CD4-positive, alpha-beta T cell treated with Interleukin-15 for 1 hour (primary cell): ENCODE results near the gene PRR36.
"Not testable (repeated sequence)": the region's sequence is repeated elsewhere in the genome, so short reads cannot be mapped to it uniquely, and the experiment has no call there.

Experiments used
- DNase-seq: peaks from one replicate; pipeline ENCODE4 v3.0.0-alpha.2; 2020

Gene PRR36

GRCh38 chr19:7897292-7897691 lies 23.1 kb upstream of the PRR36 start:
- DNase-seq: no peak

GRCh38 chr19:7895565-7895964 lies 21.4 kb upstream of the PRR36 start:
- DNase-seq: no peak

- no peak for DNase-seq
Observed at GRCh38 chr19:7894612-7895309, 20.6 kb upstream of the PRR36 start.

GRCh38 chr19:7893362-7894101 lies 19.3 kb upstream of the PRR36 start:
- DNase-seq: not testable (repeated sequence)

GRCh38 chr19:7888826-7889217 lies 14.6 kb upstream of the PRR36 start:
- no peak for DNase-seq

GRCh38 chr19:7888145-7888825 lies 14.1 kb upstream of the PRR36 start, which contains the start of gene LRRC8E:
TSS of gene LRRC8E (plus strand) at chr19:7888510. CDS start at chr19:7895604, 7,094 bp downstream.
- no peak for DNase-seq

GRCh38 chr19:7887408-7888144 lies 13.4 kb upstream of the PRR36 start:
- no peak for DNase-seq

- no peak for DNase-seq
Observed at GRCh38 chr19:7885818-7886217, 11.6 kb upstream of the PRR36 start.

GRCh38 chr19:7883796-7884570 lies 9.8 kb upstream of the PRR36 start:
- DNase-seq: no peak

- no peak for DNase-seq
Observed at GRCh38 chr19:7883105-7883504, 8.9 kb upstream of the PRR36 start.

- no peak for DNase-seq
Observed at GRCh38 chr19:7881910-7882309, 7.7 kb upstream of the PRR36 start.

GRCh38 chr19:7879836-7880235 lies 5.6 kb upstream of the PRR36 start:
- DNase-seq: no peak

- DNase-seq: no peak
Observed at GRCh38 chr19:7879111-7879807, 5.1 kb upstream of the PRR36 start.

GRCh38 chr19:7877249-7877836 lies 3.2 kb upstream of the PRR36 start:
- no peak for DNase-seq

- DNase-seq: no peak
Observed at GRCh38 chr19:7874897-7875273, 695 bp upstream of the PRR36 start.

GRCh38 chr19:7873304-7874075 lies 700 bp downstream of the PRR36 start:
- DNase-seq: no peak

GRCh38 chr19:7872306-7873204 lies 1.6 kb downstream of the PRR36 start:
- no peak for DNase-seq

GRCh38 chr19:7871437-7872305 lies 2.5 kb downstream of the PRR36 start:
- peak; percentile 88 for DNase-seq
